NB4 (cell line): Measurements from ENCODE around the gene MMP1.

Source experiments
- CTCF ChIP-seq: IDR thresholded peaks from one replicate; pipeline ENCODE4 v1.5.1; 2012; ENCODE audit warnings: low read depth, low read length
- POLR2A ChIP-seq: IDR thresholded peaks from 2 replicates; pipeline ENCODE4 v1.6.1; 2011; ENCODE audit warnings: mild to moderate bottlenecking; ENCODE audit not compliant: insufficient read length; ENCODE audit errors: extremely low read depth

DNA sequence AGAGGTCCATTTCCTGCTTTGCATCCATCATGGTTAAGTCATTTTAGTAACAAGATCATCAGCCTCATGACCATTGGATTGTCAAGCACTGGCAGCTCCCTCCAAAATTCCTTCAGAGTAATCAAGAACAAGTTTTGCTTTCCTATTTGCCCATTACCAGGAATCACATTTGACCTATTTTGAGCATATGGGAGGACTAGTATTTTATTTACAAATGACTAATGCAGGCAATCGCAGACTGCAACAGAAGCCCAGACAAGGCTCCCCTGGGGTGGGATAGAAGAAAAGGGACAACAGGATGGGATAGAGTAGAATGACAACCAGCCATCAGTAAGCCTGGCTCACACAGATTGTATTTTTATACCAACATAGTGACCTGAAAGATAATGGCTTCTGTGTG, 26.6 kb downstream of the MMP1 start:
- TF ChIP-seq CTCF (no peak), POLR2A (no peak)
